Measurements from ENCODE around the gene MITD1.

MITD1 gene

GRCh38 chr2:99183025-99183424 is 2.2 kb upstream of the MITD1 start:
- H3K27ac ChIP-seq, result no peak overlapping the region
- peaks cover 24% of the 10 kb centered on the region for H3K4me1 ChIP-seq (ENCODE audit: low read depth, poor library complexity, severe bottlenecking)
- H2AFZ ChIP-seq (ENCODE audit: low read depth), result no peak overlapping the region
- H3K79me2 ChIP-seq (ENCODE audit: insufficient read depth, low read depth), result peaks cover 70% of the 10 kb centered on the region
- H4K20me1 ChIP-seq (ENCODE audit: insufficient read depth), result no peaks in the 10 kb centered on the region
- no peak for TF ChIP-seq CTCF (conservative IDR thresholded peaks at IDR 0.05; ENCODE audit: low read depth, low read length)
- H3K4me2 ChIP-seq, result no peak overlapping the region
- no peak overlapping the region for H3K9ac ChIP-seq
- no peaks in the 10 kb centered on the region for H3K36me3 ChIP-seq (ENCODE audit: insufficient read depth)
- H3K4me3 ChIP-seq (IDR thresholded peaks at IDR 0.05; ENCODE audit: insufficient read depth, low read depth, low read length), result no peak overlapping the region
- no peaks in the 10 kb centered on the region for H3K27me3 ChIP-seq (ENCODE audit: insufficient read depth, low read depth)

- Histone ChIP-seq H3K27me3 (ENCODE audit: insufficient read depth, low read depth) (no peaks in the 10 kb centered on the region), H3K4me2 (peak overlapping the region; percentile 100), H3K79me2 (ENCODE audit: insufficient read depth, low read depth) (peaks cover 70% of the 10 kb centered on the region), H4K20me1 (ENCODE audit: insufficient read depth) (no peaks in the 10 kb centered on the region), H3K36me3 (ENCODE audit: insufficient read depth) (no peaks in the 10 kb centered on the region), H3K4me1 (ENCODE audit: low read depth, poor library complexity, severe bottlenecking) (peaks cover 24% of the 10 kb centered on the region), H3K9ac (peak overlapping the region; percentile 79), H3K27ac (peak overlapping the region; percentile 40; the same call in 1 of the 2 replicates), H3K4me3 (IDR thresholded peaks at IDR 0.05; ENCODE audit: insufficient read depth, low read depth, low read length) (peak overlapping the region; percentile 87), H2AFZ (ENCODE audit: low read depth) (peak overlapping the region; percentile 84)
- TF ChIP-seq CTCF (conservative IDR thresholded peaks at IDR 0.05; ENCODE audit: low read depth, low read length), result no peak
Measured at GRCh38 chr2:99181624-99182000, 754 bp upstream of the MITD1 start.

- no peak overlapping the region for H3K4me3 ChIP-seq (IDR thresholded peaks at IDR 0.05; ENCODE audit: insufficient read depth, low read depth, low read length)
- peaks cover 16% of the 10 kb centered on the region for H3K4me1 ChIP-seq (ENCODE audit: low read depth, poor library complexity, severe bottlenecking)
- H3K27me3 ChIP-seq (ENCODE audit: insufficient read depth, low read depth), result no peaks in the 10 kb centered on the region
- no peak overlapping the region for H3K27ac ChIP-seq
- TF ChIP-seq CTCF (conservative IDR thresholded peaks at IDR 0.05; ENCODE audit: low read depth, low read length), result no peak
- H4K20me1 ChIP-seq (ENCODE audit: insufficient read depth), result no peaks in the 10 kb centered on the region; the same call in 1 of the 2 replicates
- H3K9ac ChIP-seq, result no peak overlapping the region
- H3K4me2 ChIP-seq, result no peak overlapping the region
- no peak overlapping the region for H2AFZ ChIP-seq (ENCODE audit: low read depth)
- H3K36me3 ChIP-seq (ENCODE audit: insufficient read depth), result peaks cover 3% of the 10 kb centered on the region; the same call in 1 of the 2 replicates
- H3K79me2 ChIP-seq (ENCODE audit: insufficient read depth, low read depth), result no peaks in the 10 kb centered on the region; the same call in 1 of the 2 replicates
Measured at GRCh38 chr2:99171377-99172140, 9.3 kb downstream of the MITD1 start.

- peaks cover 3% of the 10 kb centered on the region; the same call in 1 of the 2 replicates for H3K36me3 ChIP-seq (ENCODE audit: insufficient read depth)
- no peaks in the 10 kb centered on the region; the same call in 1 of the 2 replicates for H4K20me1 ChIP-seq (ENCODE audit: insufficient read depth)
- H3K4me2 ChIP-seq, result peak overlapping the region; percentile 48; the same call in 1 of the 2 replicates
- no peak overlapping the region for H2AFZ ChIP-seq (ENCODE audit: low read depth)
- no peaks in the 10 kb centered on the region for H3K27me3 ChIP-seq (ENCODE audit: insufficient read depth, low read depth)
- no peak overlapping the region for H3K27ac ChIP-seq
- no peak overlapping the region for H3K4me3 ChIP-seq (IDR thresholded peaks at IDR 0.05; ENCODE audit: insufficient read depth, low read depth, low read length)
- H3K79me2 ChIP-seq (ENCODE audit: insufficient read depth, low read depth), result no peaks in the 10 kb centered on the region
- no peak overlapping the region for H3K9ac ChIP-seq
- TF ChIP-seq CTCF (conservative IDR thresholded peaks at IDR 0.05; ENCODE audit: low read depth, low read length), result no peak
- peaks cover 16% of the 10 kb centered on the region for H3K4me1 ChIP-seq (ENCODE audit: low read depth, poor library complexity, severe bottlenecking)
Measured at GRCh38 chr2:99169534-99169933, 11.3 kb downstream of the MITD1 start.
